Endothelial cell of umbilical vein (primary cell): ENCODE measurements around the gene CASKIN2. TPM values are rescaled to one million over a fixed set of nuclear protein-coding genes. Genes with fewer than 3 reads are reported as not detected.

Experiments
- BruUV-seq: library from RNA; stranded (reverse); fragments of 400-500 nt; replicated peaks from 2 replicates; lab custom pipeline; 2021; lab: Mats Ljungman, UMichigan
- CTCF ChIA-PET: fragments of 300-600, 350-600 bp; sonication (Branson Sonifier 250); formaldehyde crosslinking; loops from one replicate; lab custom pipeline; 2021; ENCODE audit warnings: antibody characterized with exemption, inconsistent platforms; lab: Charles Lee
- POLR2A ChIA-PET: fragments of 300-600, 350-600 bp; sonication (Branson Sonifier 250); formaldehyde crosslinking; loops from one replicate; lab custom pipeline; 2021; ENCODE audit warnings: antibody characterized with exemption, inconsistent platforms; lab: Charles Lee
- DNase-seq: peaks from one replicate; pipeline ENCODE4 v3.0.0-alpha.2; 2011; ENCODE audit warnings: low read depth, low spot score
- FAIRE-seq: peaks from 2 replicates; lab custom pipeline; 2011; peaks lifted over from hg19 to GRCh38; lab: Jason Lieb, UNC
- H2AFZ ChIP-seq: 2 replicates; pipeline ENCODE4 v1.6.0; 2012; ENCODE audit warnings: low read depth, low read length, control low read depth, inconsistent platforms
- H3K27ac ChIP-seq: 2 replicates; pipeline ENCODE4 v1.5.1; 2011; ENCODE audit warnings: low read depth, mild to moderate bottlenecking, control low read depth, low read length, moderate library complexity; ENCODE audit not compliant: insufficient read depth
- H3K27me3 ChIP-seq, 2 experiments: 2 replicates each; pipeline versions ENCODE4 v1.6.0 to v1.6.1; 2011; ENCODE audit warnings: low read length in 2 of 2, mixed read lengths in 1 of 2; ENCODE audit not compliant: control insufficient read depth in 2 of 2, insufficient read depth in 2 of 2
- H3K36me3 ChIP-seq, 2 experiments: 2 replicates in 1 of 2; 3 replicates in 1 of 2; pipeline ENCODE4 v1.5.1; 2011; ENCODE audit warnings: low read length in 2 of 2, mild to moderate bottlenecking in 1 of 2, moderate library complexity in 1 of 2; ENCODE audit not compliant: control insufficient read depth in 2 of 2, insufficient read depth in 2 of 2; ENCODE audit errors: extremely low read depth in 1 of 2
- H3K4me1 ChIP-seq: 3 replicates; pipeline ENCODE4 v1.5.1; 2011; ENCODE audit warnings: mild to moderate bottlenecking, low read length; ENCODE audit not compliant: control insufficient read depth, insufficient read depth; ENCODE audit errors: extremely low read depth
- H3K4me2 ChIP-seq: 2 replicates; pipeline ENCODE4 v1.6.1; 2011; ENCODE audit warnings: low read length, control low read depth, mixed read lengths; ENCODE audit not compliant: insufficient read depth
- H3K4me3 ChIP-seq, 3 experiments: fragments of 200-600 bp in 1 of 3; sonication (generic), shearing (Covaris generic) in 1 of 3; replicated peaks in 1 of 3; 2 replicates each; pipeline ENCODE4 v1.5.1; 2011 to 2016; ENCODE audit warnings: control low read depth in 3 of 3, low read length in 3 of 3, mild to moderate bottlenecking in 2 of 3, inconsistent platforms in 1 of 3, low read depth in 1 of 3, moderate library complexity in 1 of 3; ENCODE audit not compliant: insufficient read depth in 1 of 3
- H3K79me2 ChIP-seq: 2 replicates; pipeline ENCODE4 v1.6.0; 2012; ENCODE audit warnings: low read length, inconsistent platforms; ENCODE audit not compliant: control insufficient read depth, insufficient read depth
- H3K9ac ChIP-seq: replicated peaks from 2 replicates; pipeline ENCODE3; 2011; ENCODE audit warnings: low read length, control low read depth; ENCODE audit not compliant: insufficient read depth; ENCODE audit errors: extremely low read depth
- H3K9me1 ChIP-seq: replicated peaks from 3 replicates; pipeline ENCODE4 v1.6.0; 2011; ENCODE audit warnings: mild to moderate bottlenecking, low read length; ENCODE audit not compliant: control insufficient read depth, insufficient read depth; ENCODE audit errors: extremely low read depth
- H3K9me3 ChIP-seq: replicated peaks from 2 replicates; pipeline ENCODE4 v1.5.1; 2012; ENCODE audit warnings: low read length, inconsistent platforms; ENCODE audit not compliant: control insufficient read depth, insufficient read depth
- H4K20me1 ChIP-seq: replicated peaks from 2 replicates; pipeline ENCODE3; 2011; ENCODE audit warnings: mild to moderate bottlenecking, low read length; ENCODE audit not compliant: control insufficient read depth, insufficient read depth; ENCODE audit errors: extremely low read depth
- CTCF ChIP-seq, 2 donors: IDR thresholded peaks; 1 replicate in 1 of 2; 2 replicates in 1 of 2; pipeline ENCODE4 v1.5.1; 2011; ENCODE audit warnings: low read length in 2 of 2, mild to moderate bottlenecking in 2 of 2, moderate library complexity in 2 of 2, control low read depth in 1 of 2, inconsistent platforms in 1 of 2, low read depth in 1 of 2; ENCODE audit not compliant: insufficient read depth in 1 of 2; ENCODE audit errors: extremely low read depth in 1 of 2
- EZH2 ChIP-seq: IDR thresholded peaks from 2 replicates; pipeline ENCODE4 v1.6.1; 2012; ENCODE audit warnings: borderline replicate concordance, low read depth, mild to moderate bottlenecking, moderate library complexity, low read length, inconsistent platforms; ENCODE audit not compliant: severe bottlenecking
- FOS ChIP-seq: IDR thresholded peaks from 2 replicates; pipeline ENCODE4 v1.6.1; 2011; ENCODE audit warnings: mild to moderate bottlenecking, low read length, moderate library complexity, borderline replicate concordance; ENCODE audit not compliant: insufficient read depth
- GATA2 ChIP-seq: IDR thresholded peaks from 2 replicates; pipeline ENCODE4 v1.7.0; 2011; ENCODE audit warnings: low read depth, mild to moderate bottlenecking, moderate library complexity, mixed read lengths, low read length; ENCODE audit not compliant: insufficient read length, insufficient read depth
- JUN ChIP-seq: IDR thresholded peaks from 2 replicates; pipeline ENCODE4 v1.6.1; 2011; ENCODE audit warnings: borderline replicate concordance, low read depth; ENCODE audit not compliant: insufficient read length, insufficient read depth
- MAX ChIP-seq: IDR thresholded peaks from 2 replicates; pipeline ENCODE4 v1.6.1; 2011; ENCODE audit not compliant: insufficient read depth, insufficient read length
- MYC ChIP-seq: IDR thresholded peaks from one replicate; pipeline ENCODE4 v1.6.1; 2011; ENCODE audit warnings: mild to moderate bottlenecking, low read depth, low read length
- POLR2A ChIP-seq: IDR thresholded peaks from 2 replicates; pipeline ENCODE4 v1.6.1; 2012; ENCODE audit warnings: low read depth, mild to moderate bottlenecking, control low read depth, low read length
- POLR2AphosphoS5 ChIP-seq: IDR thresholded peaks from 2 replicates; pipeline ENCODE4 v1.6.1; 2012; ENCODE audit warnings: low read depth, mild to moderate bottlenecking, control low read depth, low read length, moderate library complexity; ENCODE audit not compliant: insufficient read depth
- dilution Hi-C: fragments of 300-500 bp; cut with MboI; formaldehyde crosslinking; loops from one replicate; pipeline ENCODE4 v1.15.0; 2019; ENCODE audit warnings: low sequenced_read_pairs; ENCODE audit not compliant: extremely low pct_ligation_motif_present
- intact Hi-C: fragments of 100-400 bp; cut with micrococcal nuclease; formaldehyde crosslinking; loops from one replicate; pipeline ENCODE4 v1.10.0; 2022
- polyA plus RNA-seq, 4 experiments: library from polyadenylated mRNA; depleted of rRNA in 3 of 4; stranded (reverse) in 3 of 4; unstranded in 1 of 4; fragments of >200 nt; gene quantifications; 2 replicates each; pipeline versions ENCODE4 v1.2.1 to v1.2.3, GENCODE V29; 2011 to 2012; ENCODE audit warnings: missing spikeins in 1 of 4
- total RNA-seq: library from RNA; stranded (reverse); gene quantifications from 2 replicates; pipeline ENCODE4 v1.2.3, GENCODE V29; 2021

CASKIN2 gene
- total and polyA plus RNA-seq, 2 donors (not counting 3 experiments of a cell fraction or from before 2014, with no cell fraction given): 13.0 to 37.6 TPM

DNA sequence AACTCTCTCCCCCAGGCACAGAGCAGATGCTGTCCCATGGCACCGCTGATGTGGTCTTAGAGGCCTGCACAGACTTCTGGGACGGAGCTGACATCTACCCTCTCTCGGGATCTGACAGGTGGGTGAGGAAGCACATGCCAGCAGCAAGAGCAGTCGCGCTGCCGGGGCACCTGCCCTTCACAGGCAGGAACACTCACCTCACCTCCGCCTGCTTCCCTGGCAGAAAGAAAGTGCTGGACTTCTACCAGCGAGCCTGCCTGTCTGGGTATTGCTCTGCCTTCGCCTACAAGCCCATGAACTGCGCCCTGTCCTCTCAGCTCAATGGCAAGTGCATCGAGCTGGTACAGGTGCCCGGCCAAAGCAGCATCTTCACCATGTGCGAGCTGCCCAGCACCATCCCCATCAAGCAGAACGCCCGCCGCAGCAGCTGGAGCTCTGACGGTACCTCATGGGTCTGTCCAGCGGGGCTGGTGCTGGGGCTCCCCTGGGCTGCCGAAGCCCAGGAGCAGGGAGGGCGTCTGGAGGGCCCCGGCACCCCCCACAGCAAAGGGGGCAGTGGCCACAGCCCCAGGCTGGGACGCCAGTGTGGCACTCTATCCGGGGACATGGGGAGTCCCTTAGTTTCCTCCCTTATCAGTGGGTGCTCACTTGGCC, 21.7 kb downstream of the CASKIN2 start:
- dilution Hi-C loops: no loop called here
- Histone ChIP-seq H4K20me1 (no peaks in the 10 kb centered on the region), H3K9me3 (no peaks in the 10 kb centered on the region), H3K27ac (no peak overlapping the region), H3K9ac (no peak overlapping the region), H3K79me2 (no peaks in the 10 kb centered on the region), H3K9me1 (no peaks in the 10 kb centered on the region), H3K4me3 (no peak overlapping the region), H3K36me3 (peaks cover 0 to 31% of the 10 kb centered on the region in 2 experiments), H3K4me2 (no peak overlapping the region), H3K4me1 (peaks cover 3% of the 10 kb centered on the region), H3K27me3 (no peaks in the 10 kb centered on the region), H2AFZ (no peak overlapping the region)
- DNase-seq: no peak
- TF ChIP-seq CTCF (IDR thresholded peaks at IDR 0.05; ENCODE audit: extremely low read depth in 1 of 2, insufficient read depth in 1 of 2, low read depth in 1 of 2, low read length in 2 of 2): no peak
- no peak for TF ChIP-seq MAX
- no peak for TF ChIP-seq MYC
- no peak for TF ChIP-seq FOS
- TF ChIP-seq POLR2A: no peak
- TF ChIP-seq EZH2: no peak
- TF ChIP-seq JUN: no peak
- TF ChIP-seq POLR2AphosphoS5: no peak
- no peak for TF ChIP-seq GATA2
- ChIA-PET POLR2A (no interaction called here), CTCF (no interaction called here)
- intact Hi-C loops: no loop called here
- FAIRE-seq: no peak
- no TSS peak for BruUV-seq
